GM12878 (cell line): ENCODE data around the gene ATRNL1.

Experiments used
- PAX8 ChIP-seq: fragments of 450-650 bp; IDR thresholded peaks from 2 replicates; pipeline ENCODE4 v1.6.1; 2017; ENCODE audit warnings: mild to moderate bottlenecking, moderate library complexity
- POLR2A ChIP-seq: IDR thresholded peaks from 2 replicates; pipeline ENCODE4 v1.6.1; 2011; ENCODE audit warnings: low read depth, mild to moderate bottlenecking, low read length

GRCh38 chr10:115558252-115558651, 465.1 kb downstream of the ATRNL1 start:
- TF ChIP-seq PAX8 (no peak), POLR2A (no peak)
